Activated CD4-positive, CD25-positive, alpha-beta regulatory T cell (primary cell): ENCODE measurements around the gene PRM1.

Experiments used
- DNase-seq, 4 experiments: peaks; one replicate each; lab custom pipeline; 2025; lab: John Stamatoyannopoulos, UW

The PRM1 gene, protein sequence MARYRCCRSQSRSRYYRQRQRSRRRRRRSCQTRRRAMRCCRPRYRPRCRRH

DNA sequence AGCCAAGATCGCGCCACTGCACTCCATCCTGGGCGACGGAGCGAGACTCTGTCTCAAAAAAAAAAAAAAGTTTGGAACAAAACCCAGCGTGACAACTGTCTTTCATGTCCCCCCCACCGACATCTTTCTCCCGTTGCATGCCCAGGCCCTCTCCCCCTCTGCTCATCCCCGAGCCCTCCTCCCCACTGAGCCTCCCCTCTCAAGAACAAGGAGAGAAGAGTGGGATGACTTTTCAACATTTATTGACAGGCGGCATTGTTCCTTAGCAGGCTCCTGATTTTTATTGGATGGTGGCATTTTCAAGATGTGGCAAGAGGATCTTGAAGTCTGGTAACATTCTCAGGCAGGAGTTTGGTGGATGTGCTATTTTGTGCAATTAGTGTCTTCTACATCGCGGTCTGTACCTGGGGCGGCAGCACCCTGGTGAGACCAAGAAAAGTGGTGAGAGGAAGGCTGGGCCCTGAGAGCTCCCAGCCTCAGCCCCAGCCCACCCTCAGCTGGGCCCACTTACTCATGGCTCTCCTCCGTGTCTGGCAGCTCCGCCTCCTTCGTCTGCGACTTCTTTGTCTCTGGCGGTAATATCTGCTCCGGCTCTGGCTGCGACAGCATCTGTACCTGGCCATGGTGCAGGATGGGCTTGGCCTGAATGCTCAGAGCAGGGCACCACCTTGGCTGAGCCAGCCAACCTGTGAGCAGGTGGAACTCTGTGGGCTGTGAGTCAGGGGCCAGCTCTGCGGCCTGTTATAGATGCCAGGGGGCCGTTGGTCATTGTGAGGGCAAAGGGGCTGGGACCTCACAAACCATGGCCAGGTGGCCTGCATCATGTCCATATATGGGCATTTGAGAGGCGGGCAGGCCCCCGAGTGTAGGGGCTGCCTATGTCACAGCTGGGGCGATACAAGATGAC, at the start of gene PRM1:
TSS of gene PRM1 (minus strand) at position 715 of the 907 bp plus-strand sequence. CDS start at position 623, 92 bp downstream.
- DNase-seq, result no peak

DNA sequence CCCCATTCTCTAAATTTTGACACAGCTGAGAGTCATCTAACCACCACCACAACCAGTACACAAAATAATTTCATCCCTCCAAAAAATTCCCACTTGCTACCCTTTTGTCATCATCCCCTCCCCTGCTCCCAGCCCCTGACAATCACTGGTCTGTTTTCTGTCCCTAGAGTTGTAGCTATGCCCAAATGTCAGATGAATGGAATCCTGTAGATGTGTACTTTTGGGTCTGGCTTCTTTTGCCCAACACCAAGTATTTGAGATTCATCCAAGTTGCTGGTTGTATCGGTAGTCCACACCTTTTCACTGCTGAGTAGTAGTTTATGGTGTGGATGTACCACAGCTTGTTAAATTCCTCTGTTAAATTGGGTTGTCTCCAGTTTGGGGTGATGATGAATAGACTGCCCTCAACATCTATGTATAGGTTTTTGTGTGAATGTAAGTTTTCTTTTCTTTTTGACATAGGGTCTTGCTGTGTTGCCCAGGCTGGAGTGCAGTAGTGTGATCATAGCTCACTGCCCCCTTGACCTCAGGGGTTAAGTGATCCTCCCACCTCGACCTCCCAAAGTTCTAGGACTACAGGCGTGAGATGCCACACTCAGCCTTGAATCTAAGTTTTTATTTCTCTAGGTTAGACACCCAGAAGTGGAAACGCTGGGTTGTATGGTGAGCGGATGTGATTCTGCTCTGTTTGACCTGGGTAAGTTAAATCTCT, 49.6 kb upstream of the PRM1 start:
- DNase-seq, result no peak

DNA sequence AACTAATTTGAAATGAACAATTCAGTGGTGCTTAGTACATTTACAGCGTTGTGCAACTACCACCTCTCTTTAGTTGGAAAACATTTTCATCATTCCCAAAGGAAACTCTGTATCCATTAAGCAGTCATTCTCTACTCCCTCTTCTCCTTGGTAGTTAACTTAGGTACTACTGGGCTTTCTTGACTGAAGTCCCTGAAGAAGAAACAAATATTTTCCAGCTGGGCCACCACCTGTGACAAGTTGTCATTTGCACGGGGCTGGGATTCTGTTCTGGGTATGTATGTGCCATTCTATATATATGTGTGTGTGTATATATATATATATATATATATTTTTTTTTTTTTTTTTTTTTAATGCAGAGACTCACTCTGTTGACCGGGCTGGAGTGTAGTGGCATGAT, 48.8 kb upstream of the PRM1 start:
- no peak for DNase-seq

DNA sequence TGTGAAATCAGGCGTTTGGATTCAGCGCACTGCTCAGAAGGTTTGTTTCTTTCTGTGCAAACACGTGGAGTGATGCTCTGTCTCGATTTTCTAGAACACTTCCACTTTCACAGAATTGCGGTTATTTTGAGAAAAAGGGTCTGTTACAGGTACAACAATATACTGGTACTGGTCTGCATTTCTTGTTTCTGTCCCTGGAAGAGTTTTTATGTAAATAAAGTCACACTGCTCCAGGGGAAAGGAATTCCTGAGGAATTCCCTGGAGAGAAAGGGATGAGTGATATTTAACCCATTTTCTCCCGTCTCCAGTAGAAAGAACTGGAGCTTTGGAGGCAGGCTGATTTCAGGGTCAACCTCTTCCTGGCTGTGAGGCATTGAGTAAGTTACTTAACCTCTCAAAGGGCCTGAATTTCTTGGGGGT, 48.0 kb upstream of the PRM1 start:
- DNase-seq, result no peak

DNA sequence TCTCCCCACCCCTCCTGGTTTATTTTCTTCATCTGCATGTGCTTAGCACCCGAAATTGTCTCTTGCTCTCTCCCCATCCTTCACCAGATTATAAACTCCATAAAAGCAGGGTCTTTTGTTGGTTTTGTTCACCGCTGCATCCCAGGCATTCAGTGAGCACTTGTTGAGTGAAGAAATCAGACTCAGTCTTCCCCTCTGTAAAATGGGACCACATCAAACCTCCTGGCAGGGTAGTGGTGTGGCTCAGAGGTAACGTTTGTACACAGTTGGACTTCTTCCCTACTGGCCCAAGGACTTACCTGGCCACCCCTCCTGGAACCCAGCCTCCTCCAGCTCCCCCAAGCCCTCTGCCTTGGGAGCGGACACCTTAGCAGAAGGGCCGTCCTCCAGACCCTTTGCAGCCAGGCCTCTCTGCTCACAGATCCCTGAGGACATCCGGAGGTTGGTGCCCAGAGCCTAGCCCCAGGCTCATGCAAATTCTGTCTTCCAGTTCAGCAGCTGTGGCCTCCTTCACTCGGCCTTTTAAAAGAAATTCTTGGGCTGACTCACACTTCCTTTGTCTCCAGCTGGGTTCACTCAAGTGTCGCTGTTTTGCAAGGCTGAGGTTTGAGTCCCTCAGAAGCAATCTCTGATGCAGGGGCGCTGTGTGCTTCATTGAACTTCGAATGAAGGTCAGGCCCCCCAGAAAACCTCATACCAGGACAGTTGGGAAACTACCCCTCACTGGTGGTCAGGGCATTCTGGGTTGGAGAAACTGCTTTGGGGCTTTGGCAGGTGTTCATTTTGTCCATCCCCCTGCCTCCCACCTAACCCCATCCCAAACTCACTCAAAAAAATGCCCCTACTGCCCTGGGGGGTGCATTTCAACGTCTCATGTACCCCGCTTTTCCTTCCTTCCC, 47.3 kb upstream of the PRM1 start:
- DNase-seq, result peak in 3 of 4 experiments; percentile 22 to 30 (median 28)

DNA sequence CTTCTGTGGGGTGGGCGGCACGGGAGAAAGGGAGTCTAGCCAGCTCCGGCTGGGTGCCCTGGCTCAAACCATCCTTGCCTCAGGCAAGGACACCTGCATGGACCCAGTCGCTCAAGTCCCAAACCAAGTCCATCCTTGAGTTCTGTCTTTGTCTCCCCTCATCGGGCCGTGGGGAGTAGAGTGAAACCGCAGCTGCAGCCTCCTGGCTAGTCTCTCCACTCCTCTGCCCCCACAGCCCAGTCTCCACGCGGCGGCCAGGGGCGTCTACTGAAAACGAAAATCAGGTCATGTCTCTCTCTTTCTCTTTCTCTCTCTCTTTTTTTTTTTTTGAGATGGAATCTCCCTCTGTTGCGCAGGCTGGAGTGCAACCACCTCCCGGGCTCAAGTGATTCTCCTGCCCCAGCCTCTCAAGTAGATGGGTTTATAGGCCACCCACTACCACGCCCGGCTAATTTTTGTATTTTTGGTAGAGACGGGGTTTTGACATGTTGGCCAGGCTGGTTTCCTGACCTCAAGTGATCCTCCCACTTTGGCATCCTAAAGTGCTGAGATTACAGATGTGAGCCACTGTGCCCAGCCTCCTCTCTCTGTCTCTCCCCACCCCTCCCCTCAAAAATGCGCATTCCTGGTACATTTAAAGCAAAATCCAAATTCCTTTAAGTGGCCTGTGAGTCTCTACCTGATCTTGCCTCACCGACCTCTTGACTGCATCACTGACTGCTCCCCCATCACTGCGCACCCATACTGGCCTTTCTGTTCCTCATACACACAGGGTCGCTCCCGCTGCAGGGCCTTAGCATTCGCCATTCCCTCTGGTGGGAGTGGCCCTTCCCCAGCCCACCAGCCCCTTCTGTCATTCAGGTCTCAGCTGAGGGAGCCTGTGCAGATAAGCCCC, 46.4 kb upstream of the PRM1 start:
- no peak for DNase-seq

DNA sequence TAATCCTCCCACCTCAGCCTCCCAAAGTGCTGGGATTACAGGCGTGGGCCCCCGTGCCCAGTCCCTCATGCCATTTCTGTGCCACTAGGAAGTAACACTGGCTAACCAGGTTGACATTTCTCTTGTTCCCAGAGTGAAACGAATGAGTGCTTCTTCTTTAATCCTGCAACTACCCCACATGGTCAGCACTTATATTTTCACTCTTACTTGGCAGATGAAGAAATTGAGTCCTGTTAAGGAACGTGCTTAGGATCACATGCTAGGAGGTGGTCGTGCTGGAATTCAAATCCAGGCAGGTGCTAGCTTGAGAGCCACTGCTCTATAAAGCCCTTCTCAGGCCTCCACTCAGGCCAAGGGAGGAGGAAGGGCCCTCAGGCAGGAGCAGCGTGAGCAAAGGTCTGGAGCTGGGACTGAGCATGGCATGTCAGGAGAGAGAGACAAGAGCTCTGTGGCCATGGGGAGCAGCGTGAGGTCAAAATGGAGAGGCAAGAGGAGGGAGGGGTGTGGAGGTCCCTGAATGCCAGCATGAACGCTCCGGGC, 45.7 kb upstream of the PRM1 start:
- no peak for DNase-seq

DNA sequence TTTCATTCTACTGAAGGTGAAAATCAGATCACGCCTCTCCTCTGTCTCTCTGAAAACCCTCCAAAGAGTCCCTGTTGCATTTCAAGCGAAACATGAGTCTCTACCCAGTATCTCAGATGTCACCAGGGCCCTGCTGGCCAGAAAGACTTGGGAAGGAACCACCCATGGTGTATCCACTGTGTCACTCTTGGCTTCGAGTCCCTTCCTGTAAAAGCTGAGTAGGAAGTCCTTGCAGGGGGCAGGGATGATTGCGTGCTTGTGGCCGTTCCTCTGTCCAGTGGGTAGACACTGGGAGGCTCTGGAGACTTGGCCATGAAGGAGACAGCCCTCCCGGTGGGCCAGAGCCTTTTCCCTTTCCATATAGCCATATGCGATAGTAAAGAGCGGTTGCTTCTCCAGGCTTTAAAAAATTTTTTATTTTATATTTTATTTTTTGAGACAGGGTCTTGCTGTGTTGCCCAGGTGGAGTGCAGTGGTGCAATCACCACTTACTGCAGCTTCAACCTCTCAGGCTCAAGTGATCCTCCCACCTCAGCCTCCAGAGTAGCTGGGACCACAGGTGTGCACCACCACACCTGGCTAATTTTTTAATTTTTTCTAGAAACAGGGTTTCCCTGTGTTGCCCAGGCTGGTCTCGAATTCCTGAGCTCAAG, 45.1 kb upstream of the PRM1 start:
- no peak for DNase-seq

DNA sequence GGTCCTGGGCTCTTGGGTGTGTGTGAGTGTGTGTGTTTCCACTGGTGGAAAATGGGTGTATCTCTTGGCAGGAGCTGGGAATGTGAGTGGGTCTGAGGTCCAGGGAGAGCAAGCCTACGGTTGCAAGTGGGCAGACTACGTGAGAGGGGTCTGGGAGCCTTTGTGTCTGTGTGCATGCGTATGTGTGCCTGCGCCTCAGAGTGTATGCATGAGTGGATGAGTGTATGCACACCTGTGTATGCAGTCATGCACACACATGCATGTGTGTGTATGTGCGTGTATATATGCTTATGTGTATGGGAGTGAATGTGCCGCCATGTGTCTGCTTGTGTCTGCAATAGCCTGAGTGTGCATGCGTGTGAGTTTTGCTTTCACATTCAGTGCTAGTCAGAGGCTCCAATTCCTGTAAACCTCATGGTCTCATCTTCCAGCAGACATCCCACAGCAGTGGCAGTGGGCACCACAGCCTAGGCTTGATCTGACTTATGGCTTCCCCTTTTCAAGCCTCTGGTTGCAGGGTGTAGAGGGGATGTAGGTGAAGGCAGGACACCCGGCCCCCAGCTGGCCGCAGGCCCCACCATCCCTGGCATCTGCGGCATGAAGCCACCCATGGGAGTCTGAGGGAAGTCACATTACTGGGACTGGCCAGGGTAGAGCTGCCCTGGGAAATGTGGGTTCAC, 44.4 kb upstream of the PRM1 start:
- DNase-seq, result no peak

DNA sequence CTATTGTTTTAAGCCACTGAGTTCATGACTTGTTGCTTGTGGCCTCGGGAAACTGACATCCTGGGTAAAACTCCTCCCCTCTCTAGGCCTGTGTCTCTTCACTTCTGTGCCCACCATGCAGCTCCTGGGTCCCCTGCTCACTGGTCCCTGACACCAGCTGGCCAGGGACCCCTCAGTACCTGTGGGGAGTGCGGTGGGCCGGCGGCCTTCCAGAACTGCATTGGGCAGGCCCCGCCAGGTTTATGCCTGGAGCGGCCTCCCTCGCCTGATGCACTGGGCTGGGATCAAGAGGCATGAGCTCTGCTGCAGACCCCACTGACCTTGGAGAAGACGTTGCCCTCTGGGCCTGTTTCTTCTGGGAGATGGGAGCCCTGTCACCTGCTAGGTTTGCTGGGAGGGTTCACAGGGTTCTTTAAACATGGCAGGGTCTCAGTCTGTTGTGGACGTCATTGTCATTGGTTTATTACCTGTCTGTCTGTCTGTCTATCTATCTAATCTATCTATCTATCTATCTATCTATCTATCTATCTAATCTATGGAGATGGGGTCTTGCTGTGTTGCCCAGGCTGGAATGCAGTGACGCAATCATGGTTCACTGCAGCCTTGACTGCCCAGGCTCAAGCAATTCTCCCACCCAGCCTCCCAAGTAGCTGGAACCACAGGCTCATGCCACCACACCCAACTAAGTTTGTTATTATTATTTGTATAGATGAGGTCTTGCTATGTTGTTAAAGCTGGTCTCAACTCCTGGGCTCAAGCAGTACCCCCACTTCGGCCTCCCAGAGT, 42.6 kb upstream of the PRM1 start:
- DNase-seq, result no peak

DNA sequence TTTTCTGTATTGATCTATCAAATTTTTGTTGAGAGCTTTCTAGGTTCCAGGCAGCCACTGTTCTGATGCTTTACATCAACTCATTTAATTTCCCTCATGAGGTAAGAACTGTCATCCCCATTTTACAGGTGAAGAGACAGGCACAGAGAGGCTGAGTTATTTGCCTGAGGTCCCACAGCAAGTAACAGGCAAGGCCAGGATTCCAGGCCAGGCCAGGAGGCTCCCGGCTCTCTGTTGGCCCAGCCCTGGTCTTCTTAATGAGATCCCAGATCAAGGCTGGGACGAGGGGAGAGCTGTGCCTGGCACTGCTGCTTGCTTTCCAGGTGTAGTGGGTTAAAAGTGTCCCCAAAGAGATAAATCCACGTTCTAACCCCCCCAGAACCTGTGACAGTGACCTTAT, 41.7 kb upstream of the PRM1 start:
- no peak for DNase-seq

DNA sequence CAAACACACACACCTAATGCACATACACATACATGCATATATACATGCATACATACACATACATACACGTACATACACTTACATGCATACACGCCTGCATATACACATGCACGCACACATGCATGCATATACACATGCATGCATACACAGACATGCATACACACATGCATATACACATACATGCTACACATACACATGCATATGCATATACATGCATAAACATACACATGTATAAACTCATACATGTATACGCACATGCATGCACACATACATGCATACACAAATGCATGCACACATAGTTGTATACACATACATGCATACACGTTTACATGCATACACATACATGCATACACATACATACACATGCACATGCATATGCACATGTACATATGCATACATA, 40.5 kb upstream of the PRM1 start:
- DNase-seq, result no peak

DNA sequence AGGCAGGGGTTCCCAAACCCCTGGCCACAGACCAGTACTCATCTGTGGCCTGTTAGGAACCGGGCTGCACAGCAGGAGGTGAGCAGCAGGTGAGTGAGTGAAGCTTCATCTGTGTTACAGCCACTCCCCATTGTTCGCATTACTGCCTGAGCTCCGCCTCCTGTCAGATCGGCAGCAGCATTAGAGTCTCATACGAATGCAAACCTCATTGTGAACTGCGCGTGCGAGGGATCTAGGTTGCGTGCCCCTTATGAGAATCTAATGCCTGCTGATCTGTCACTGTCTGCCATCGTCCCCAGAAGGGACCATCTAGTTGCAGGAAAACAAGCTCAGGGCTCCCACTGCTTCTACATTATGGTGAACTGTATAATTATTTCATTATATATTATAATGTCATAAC, 39.0 kb upstream of the PRM1 start:
- DNase-seq, result no peak

DNA sequence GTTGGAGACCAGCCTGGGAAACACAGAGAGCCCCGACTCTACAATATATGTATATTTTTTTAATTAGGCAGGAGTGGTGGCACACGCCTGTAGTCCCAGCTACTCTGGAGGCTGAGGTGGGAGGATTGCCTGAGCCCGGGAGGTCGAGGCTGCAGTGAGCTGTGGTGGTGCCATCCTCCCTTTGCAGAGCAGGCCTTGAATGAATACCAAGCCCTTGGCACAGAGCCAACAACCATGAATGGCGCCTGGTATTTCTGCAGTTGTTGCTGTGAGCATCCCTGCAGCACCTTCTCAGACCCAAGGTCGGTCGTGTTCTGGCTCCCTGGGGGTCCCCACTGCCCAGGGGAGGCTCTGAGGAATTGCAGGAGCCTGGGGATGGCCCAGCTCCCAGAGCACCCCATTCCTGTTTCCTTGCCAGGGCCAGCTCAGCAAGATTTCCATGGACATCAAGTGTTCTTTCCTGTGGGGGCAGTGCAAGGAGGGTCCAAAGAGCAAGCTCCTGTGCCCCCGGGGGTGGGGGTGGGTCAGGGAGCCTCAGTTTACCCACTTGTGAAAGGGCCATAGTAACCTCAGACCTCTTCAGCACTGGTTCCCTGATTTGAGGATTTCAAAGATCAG, 38.5 kb upstream of the PRM1 start:
- no peak for DNase-seq

DNA sequence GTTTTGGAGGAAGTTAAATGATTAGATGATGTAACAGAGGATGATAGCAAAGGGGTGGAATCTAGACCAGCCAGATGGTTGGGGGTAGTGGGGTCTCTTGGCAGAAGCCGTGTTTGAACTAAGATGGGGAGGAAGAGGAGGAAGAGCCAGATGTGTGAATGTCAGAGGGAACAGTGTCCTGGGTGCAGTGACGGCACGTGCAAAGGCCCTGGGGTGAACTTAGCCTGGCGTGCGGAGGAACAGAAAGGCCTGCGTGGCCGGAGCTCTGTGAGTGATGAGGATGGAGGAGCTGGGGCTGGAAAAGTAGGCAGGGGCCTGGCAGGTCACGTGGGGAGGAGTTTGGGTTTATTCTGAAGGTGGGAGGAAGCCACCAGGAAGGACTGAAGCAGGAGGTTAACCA, 37.7 kb upstream of the PRM1 start:
- no peak for DNase-seq

DNA sequence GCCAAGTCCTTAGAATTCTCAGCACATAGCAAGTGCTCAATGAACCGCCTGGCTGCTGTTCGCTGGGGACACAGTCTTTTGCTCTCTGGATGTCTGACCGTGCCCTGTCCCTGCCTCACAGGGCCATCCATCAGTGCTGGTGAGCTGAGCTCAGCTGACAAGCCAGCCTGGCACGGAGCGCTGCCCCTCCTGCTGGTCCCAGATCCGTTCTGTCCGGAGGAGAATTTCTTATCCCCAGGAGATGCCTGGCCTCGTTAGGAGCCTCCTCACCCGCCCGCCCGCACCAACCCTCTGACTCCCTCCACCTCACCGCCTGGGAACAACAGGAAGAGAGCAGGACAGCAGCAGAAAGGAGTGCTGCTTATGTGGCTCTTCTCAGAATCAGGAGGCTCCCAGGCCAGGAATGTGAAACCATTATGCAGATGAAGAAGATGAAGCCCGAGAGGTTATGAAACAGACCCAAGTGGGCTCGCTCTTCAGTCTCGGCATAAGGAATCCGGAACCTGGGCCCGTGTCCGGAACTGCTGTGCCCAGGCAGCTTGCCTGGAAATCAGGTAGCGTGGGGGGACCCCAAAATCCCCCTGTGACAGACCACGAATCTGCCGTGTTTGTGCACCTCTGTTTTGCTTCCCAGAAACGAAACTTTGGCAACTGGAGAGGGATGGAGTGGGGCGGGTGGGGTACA, 35.3 kb upstream of the PRM1 start:
- DNase-seq, result no peak

DNA sequence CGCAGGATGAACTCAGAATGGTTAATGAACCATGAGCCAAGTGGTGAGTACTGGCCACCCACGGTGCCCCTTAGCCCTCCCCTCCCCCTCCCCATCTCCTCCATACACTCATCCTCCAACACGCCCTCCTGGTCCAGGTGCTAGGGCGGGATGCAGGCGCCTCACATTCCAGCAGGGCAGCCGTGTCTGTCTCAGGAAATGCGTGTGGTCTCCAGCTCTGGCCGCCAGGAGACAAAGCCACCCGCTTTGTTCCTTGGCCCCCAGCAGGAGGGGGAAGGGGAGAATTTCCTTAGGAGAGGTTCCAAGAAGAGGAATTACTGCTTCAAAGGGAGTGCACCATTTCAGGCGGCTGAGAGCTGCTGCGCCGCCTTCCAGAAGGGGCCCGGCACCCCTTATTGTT, 34.4 kb upstream of the PRM1 start:
- DNase-seq, result no peak
